Esophagus squamous epithelium (tissue), 5 donors: ENCODE measurements around the gene KPTN. TPM values are rescaled to one million over a fixed set of nuclear protein-coding genes. Genes with fewer than 3 reads are reported as not detected.

Experiments
- DNase-seq: peaks from one replicate; lab custom pipeline; 2025; lab: John Stamatoyannopoulos, UW
- H3K27ac ChIP-seq, 4 donors: fragments of 200-600 bp; sonication (generic); one replicate each; pipeline ENCODE4 v1.5.1; 2016 to 2019; ENCODE audit warnings: mild to moderate bottlenecking in 1 of 4
- H3K27me3 ChIP-seq, 4 donors: fragments of 200-600 bp; sonication (generic); 1 replicate in 3 of 4; 2 replicates in 1 of 4; pipeline versions ENCODE4 v1.5.1 to v1.6.0; 2017 to 2021; ENCODE audit warnings: antibody characterized with exemption in 1 of 4
- H3K36me3 ChIP-seq, 3 donors: fragments of 200-600 bp; sonication (generic); one replicate each; pipeline ENCODE4 v1.5.1; 2016 to 2019
- H3K4me1 ChIP-seq, 3 donors: fragments of 200-600 bp; sonication (generic); one replicate each; pipeline ENCODE4 v1.5.1; 2017 to 2019
- H3K4me3 ChIP-seq, 4 donors: fragments of 200-600 bp; sonication (generic); 1 replicate in 3 of 4; 2 replicates in 1 of 4; pipeline ENCODE4 v1.5.1; 2016 to 2019; ENCODE audit warnings: mild to moderate bottlenecking in 2 of 4, moderate library complexity in 1 of 4
- H3K9me3 ChIP-seq, 3 donors: fragments of 200-600 bp; sonication (generic); one replicate each; pipeline ENCODE4 v1.5.1; 2016 to 2019
- CTCF ChIP-seq, 6 experiments: fragments of 450-650 bp in 4 of 6; fragments of 200-600 bp in 2 of 6; sonication (generic) in 2 of 6; IDR thresholded peaks; one replicate each; pipeline ENCODE4 v1.5.1; 2016 to 2019; ENCODE audit warnings: antibody characterized with exemption in 6 of 6, mild to moderate bottlenecking in 4 of 6, moderate library complexity in 4 of 6
- POLR2A ChIP-seq, 4 donors: fragments of 450-650 bp; IDR thresholded peaks; one replicate each; pipeline ENCODE4 v1.6.1; 2017; ENCODE audit warnings: antibody characterized with exemption in 4 of 4, mild to moderate bottlenecking in 4 of 4, moderate library complexity in 3 of 4
- WGBS, 2 donors: methylation state at CpG; one replicate each; pipeline ENCODE4 v1.1.5; 2018; 5-methylcytosine and 5-hydroxymethylcytosine counted together
- intact Hi-C: fragments of 100-400 bp; cut with DNase I; formaldehyde crosslinking; loops from one replicate; pipeline ENCODE4 v1.15.0; 2022
- total RNA-seq, 4 donors: library from RNA; depleted of rRNA; stranded (reverse); fragments of >200 nt; gene quantifications; one replicate each; pipeline ENCODE4 v1.1.0, GENCODE V29; 2016
- donor health status: DM: yes; HTN: yes; CAD: no.

Gene KPTN
- total RNA-seq, 4 donors from 2014 or later: 5.6 to 9.4 (median 8.4) TPM

GRCh38 chr19:47497050-47497766 lies 13.2 kb upstream of the KPTN start:
- DNase-seq: no peak
- Histone ChIP-seq H3K4me3 (no peak overlapping the region), H3K4me1 (peaks cover 0 to 22% (median 0%) of the 10 kb centered on the region in 3 donors), H3K9me3 (no peaks in the 10 kb centered on the region), H3K27me3 (no peaks in the 10 kb centered on the region), H3K27ac (no peak overlapping the region), H3K36me3 (peaks cover 28 to 99% (median 34%) of the 10 kb centered on the region in 3 donors)
- intact Hi-C loops: no loop called here
- TF ChIP-seq CTCF (IDR thresholded peaks at IDR 0.05): no peak
- TF ChIP-seq POLR2A (IDR thresholded peaks at IDR 0.05): no peak
- 77 to 81% methylated on average over 12 of the region's 23 CpGs for WGBS, 2 donors

GRCh38 chr19:47495478-47496372 lies 11.7 kb upstream of the KPTN start:
- H3K4me3 ChIP-seq: no peak overlapping the region
- H3K27ac ChIP-seq: no peak overlapping the region
- intact Hi-C loops: no loop called here
- peaks cover 0 to 13% (median 0%) of the 10 kb centered on the region in 3 donors for H3K4me1 ChIP-seq
- no peak for TF ChIP-seq CTCF (IDR thresholded peaks at IDR 0.05)
- TF ChIP-seq POLR2A (IDR thresholded peaks at IDR 0.05): no peak
- DNase-seq: no peak
- H3K27me3 ChIP-seq: no peaks in the 10 kb centered on the region
- WGBS, 2 donors: 76 to 79% methylated on average over 13 to 15 of the region's 17 CpGs
- no peaks in the 10 kb centered on the region for H3K9me3 ChIP-seq
- H3K36me3 ChIP-seq: peaks cover 33 to 99% (median 36%) of the 10 kb centered on the region in 3 donors

- H3K36me3 ChIP-seq: peaks cover 25 to 99% (median 39%) of the 10 kb centered on the region in 3 donors
- TF ChIP-seq POLR2A (IDR thresholded peaks at IDR 0.05) (no peak), CTCF (IDR thresholded peaks at IDR 0.05) (no peak)
- H3K4me3 ChIP-seq: no peak overlapping the region
- intact Hi-C loops: no loop called here
- peaks cover 0 to 5% (median 0%) of the 10 kb centered on the region in 3 donors for H3K4me1 ChIP-seq
- H3K9me3 ChIP-seq: no peaks in the 10 kb centered on the region
- DNase-seq: no peak
- WGBS, 2 donors: 52 to 62% methylated on average over 9 of the region's 9 CpGs
- no peaks in the 10 kb centered on the region for H3K27me3 ChIP-seq
- no peak overlapping the region for H3K27ac ChIP-seq
Measured at GRCh38 chr19:47494729-47495128, 10.7 kb upstream of the KPTN start.

GRCh38 chr19:47494211-47494547 lies 10.2 kb upstream of the KPTN start:
- Histone ChIP-seq H3K27ac (no peak overlapping the region), H3K36me3 (peaks cover 30 to 99% (median 44%) of the 10 kb centered on the region in 3 donors), H3K4me1 (peaks cover 0 to 5% (median 0%) of the 10 kb centered on the region in 3 donors), H3K9me3 (no peaks in the 10 kb centered on the region), H3K4me3 (no peak overlapping the region), H3K27me3 (no peaks in the 10 kb centered on the region)
- intact Hi-C loops: no loop called here
- 82 to 83% methylated on average over 2 to 4 of the region's 5 CpGs for WGBS, 2 donors
- TF ChIP-seq POLR2A (IDR thresholded peaks at IDR 0.05) (no peak), CTCF (IDR thresholded peaks at IDR 0.05) (no peak)
- DNase-seq: no peak
